ENCODE measurements around the gene KCNQ5. TPM values are rescaled to one million over a fixed set of nuclear protein-coding genes. Genes with fewer than 3 reads are reported as not detected.
A peak's percentile ranks its signal among the peaks of the same experiment; 100 is the strongest.

Gene KCNQ5
- total and polyA plus RNA-seq, 2 of the 8 experiments (the other 6 are each of a cell fraction or from before 2014, with no cell fraction given) = 0.83 to 1.2 TPM

DNA sequence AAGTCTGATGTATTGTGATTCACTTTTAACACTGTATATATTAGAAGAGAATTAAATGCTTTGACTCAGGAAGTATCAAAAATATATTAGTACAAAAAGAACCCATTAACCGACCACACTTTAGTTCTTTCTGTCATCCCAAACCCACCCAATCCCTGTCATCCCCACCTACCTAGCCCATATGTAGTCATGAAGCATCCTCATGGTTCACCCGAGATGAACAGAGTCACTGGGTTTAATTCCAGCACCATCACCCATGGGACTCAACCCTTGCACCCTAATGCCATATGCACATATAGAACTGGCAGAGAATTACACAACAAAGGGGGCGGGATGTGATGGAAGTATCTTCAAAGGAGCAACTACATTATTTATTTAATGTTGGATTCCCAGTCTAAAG is 462.0 kb downstream of the KCNQ5 start:
- Histone ChIP-seq H3K9me3 (ENCODE audit: insufficient read depth in 2 of 2, low read depth in 1 of 2, low read length in 1 of 2) (no peaks in the 10 kb centered on the region), H2AK5ac (ENCODE audit: low read depth, low read length) (no peak overlapping the region), H3K14ac (ENCODE audit: insufficient read length) (no peak overlapping the region), H3K23me2 (ENCODE audit: low read depth, low read length) (no peaks in the 10 kb centered on the region), H2BK12ac (ENCODE audit: low read depth, low read length) (no peak overlapping the region), H4K8ac (ENCODE audit: extremely low read depth, insufficient read depth, low read length) (no peak overlapping the region), H3K56ac (replicated peaks; ENCODE audit: insufficient read length, low read depth, low read length) (no peak overlapping the region), H2BK20ac (ENCODE audit: low read length) (no peak overlapping the region), H2BK5ac (ENCODE audit: low read depth, low read length) (no peak overlapping the region), H3K4me2 (ENCODE audit: insufficient read depth in 1 of 2, low read depth in 2 of 2, low read length in 2 of 2) (no peak overlapping the region), H3K79me2 (ENCODE audit: control insufficient read depth in 1 of 2, insufficient read depth in 2 of 2, low read length in 2 of 2) (no peaks in the 10 kb centered on the region), H3K79me1 (ENCODE audit: low read depth, low read length) (no peaks in the 10 kb centered on the region), H3K27me3 (replicated peaks in 1 of 4; ENCODE audit: control insufficient read depth in 3 of 4, extremely low read depth in 1 of 4, insufficient read depth in 3 of 4, low read length in 3 of 4) (no peaks in the 10 kb centered on the region), H3K4ac (replicated peaks; ENCODE audit: insufficient read length, low read depth, low read length) (no peak overlapping the region), H3K36me3 (ENCODE audit: control insufficient read depth in 2 of 4, insufficient read depth in 4 of 4, low read length in 3 of 4) (no peaks in the 10 kb centered on the region), H2AFZ (ENCODE audit: low read length) (no peak overlapping the region), H3K4me1 (replicated peaks in 1 of 4; ENCODE audit: control insufficient read depth in 3 of 4, insufficient read depth in 4 of 4, low read length in 3 of 4) (peaks cover 0 to 12% (median 4%) of the 10 kb centered on the region in 4 experiments; a peak in 3 of 7 replicates), H2BK15ac (ENCODE audit: low read length) (no peak overlapping the region), H3K23ac (ENCODE audit: insufficient read length) (no peak overlapping the region), H3K18ac (ENCODE audit: extremely low read depth, low read length) (no peak overlapping the region), H3K27ac (ENCODE audit: low read depth, low read length) (no peak overlapping the region), H3K9ac (replicated peaks in 1 of 4; ENCODE audit: extremely low read depth in 1 of 4, low read depth in 3 of 4, low read length in 3 of 4) (no peak overlapping the region), H4K5ac (ENCODE audit: insufficient read length, low read depth, low read length) (no peak overlapping the region), H2BK120ac (replicated peaks; ENCODE audit: low read depth, low read length) (peak overlapping the region; percentile 3), H4K91ac (replicated peaks; ENCODE audit: insufficient read length, low read length) (no peak overlapping the region), H4K20me1 (replicated peaks in 1 of 2; ENCODE audit: control insufficient read depth in 1 of 2, insufficient read depth in 2 of 2, low read length in 2 of 2) (no peaks in the 10 kb centered on the region), H3K4me3 (ENCODE audit: extremely low read depth in 1 of 4, insufficient read depth in 2 of 4, low read depth in 3 of 4, low read length in 4 of 4) (no peak overlapping the region)
- DNase-seq (ENCODE audit: low read depth in 1 of 2, low spot score in 2 of 2) = no peak
- 88% methylated on average over 3 of the region's 3 CpGs; no CpG with 5 or more reads in 1 of the 2 experiments for WGBS, 2 experiments (ENCODE audit: extremely low coverage in 1 of 2, insufficient coverage in 1 of 2, insufficient read length in 1 of 2, insufficient replicate concordance in 2 of 2, low coverage in 1 of 2, low lambda C conversion rate in 2 of 2, missing lambda C conversion rate in 1 of 2)
- ChIA-PET CTCF (ENCODE audit: partially characterized antibody) (no interaction called here), POLR2A (ENCODE audit: partially characterized antibody) (no interaction called here)
- no peak for FAIRE-seq
- TF ChIP-seq, protein P1, sequence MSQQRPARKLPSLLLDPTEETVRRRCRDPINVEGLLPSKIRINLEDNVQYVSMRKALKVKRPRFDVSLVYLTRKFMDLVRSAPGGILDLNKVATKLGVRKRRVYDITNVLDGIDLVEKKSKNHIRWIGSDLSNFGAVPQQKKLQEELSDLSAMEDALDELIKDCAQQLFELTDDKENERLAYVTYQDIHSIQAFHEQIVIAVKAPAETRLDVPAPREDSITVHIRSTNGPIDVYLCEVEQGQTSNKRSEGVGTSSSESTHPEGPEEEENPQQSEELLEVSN (IDR thresholded peaks at IDR 0.05) = no peak
- TF ChIP-seq SP2 (IDR thresholded peaks at IDR 0.05; ENCODE audit: low read length) = no peak
- TF ChIP-seq GABPA (IDR thresholded peaks at IDR 0.05; ENCODE audit: borderline replicate concordance, insufficient read depth, low read length) = no peak
- TF ChIP-seq HDAC2 (IDR thresholded peaks at IDR 0.05; ENCODE audit: borderline replicate concordance in 1 of 2, low read depth in 2 of 2, low read length in 2 of 2) = no peak
- no peak for TF ChIP-seq CREB1 (IDR thresholded peaks at IDR 0.05)
- no peak for TF ChIP-seq BACH1 (IDR thresholded peaks at IDR 0.05; ENCODE audit: low read length)
- TF ChIP-seq NANOG (IDR thresholded peaks at IDR 0.05; ENCODE audit: insufficient read depth, low read depth, low read length, poor library complexity, severe bottlenecking) = no peak
- TF ChIP-seq CBX8 (IDR thresholded peaks at IDR 0.05; ENCODE audit: borderline replicate concordance, low read depth, low read length) = no peak
- TF ChIP-seq TAF1 (IDR thresholded peaks at IDR 0.05; ENCODE audit: low read depth, low read length) = no peak
- TF ChIP-seq RAD21 (IDR thresholded peaks at IDR 0.05 in 1 of 2, conservative IDR thresholded peaks at IDR 0.05 in 1 of 2; ENCODE audit: low read depth in 2 of 2, low read length in 2 of 2) = no peak
- TF ChIP-seq, protein P2, sequence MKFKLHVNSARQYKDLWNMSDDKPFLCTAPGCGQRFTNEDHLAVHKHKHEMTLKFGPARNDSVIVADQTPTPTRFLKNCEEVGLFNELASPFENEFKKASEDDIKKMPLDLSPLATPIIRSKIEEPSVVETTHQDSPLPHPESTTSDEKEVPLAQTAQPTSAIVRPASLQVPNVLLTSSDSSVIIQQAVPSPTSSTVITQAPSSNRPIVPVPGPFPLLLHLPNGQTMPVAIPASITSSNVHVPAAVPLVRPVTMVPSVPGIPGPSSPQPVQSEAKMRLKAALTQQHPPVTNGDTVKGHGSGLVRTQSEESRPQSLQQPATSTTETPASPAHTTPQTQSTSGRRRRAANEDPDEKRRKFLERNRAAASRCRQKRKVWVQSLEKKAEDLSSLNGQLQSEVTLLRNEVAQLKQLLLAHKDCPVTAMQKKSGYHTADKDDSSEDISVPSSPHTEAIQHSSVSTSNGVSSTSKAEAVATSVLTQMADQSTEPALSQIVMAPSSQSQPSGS (IDR thresholded peaks at IDR 0.05; ENCODE audit: low read length) = no peak
- TF ChIP-seq ASH2L (IDR thresholded peaks at IDR 0.05; ENCODE audit: low read length) = no peak

All from H1 (cell line).